Smooth muscle cell of the coronary artery (primary cell): ENCODE measurements around the gene SHISA5. TPM values are rescaled to one million over a fixed set of nuclear protein-coding genes. Genes with fewer than 3 reads are reported as not detected.

Experiments used
- total RNA-seq: library from RNA; depleted of rRNA; stranded (reverse); fragments of >200 nt; gene quantifications from 2 replicates; pipeline ENCODE4 v1.2.3, GENCODE V29; 2014; ENCODE audit warnings: low replicate concordance

SHISA5 gene, protein sequence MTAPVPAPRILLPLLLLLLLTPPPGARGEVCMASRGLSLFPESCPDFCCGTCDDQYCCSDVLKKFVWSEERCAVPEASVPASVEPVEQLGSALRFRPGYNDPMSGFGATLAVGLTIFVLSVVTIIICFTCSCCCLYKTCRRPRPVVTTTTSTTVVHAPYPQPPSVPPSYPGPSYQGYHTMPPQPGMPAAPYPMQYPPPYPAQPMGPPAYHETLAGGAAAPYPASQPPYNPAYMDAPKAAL
- total RNA-seq = 88.9 and 137 TPM in 2 replicates

GRCh38 chr3:48504051-48504946, at the start of gene SHISA5:
TSS of gene SHISA5 (minus strand) at chr3:48504174. CDS start at chr3:48504094, 80 bp downstream.

GRCh38 chr3:48446425-48447193, 57.4 kb downstream of the SHISA5 start, which contains the start of gene ATRIP:
TSS of gene ATRIP (plus strand) at chr3:48446737. CDS start at chr3:48446846, 109 bp downstream.

GRCh38 chr3:48439820-48440589, 64.0 kb downstream of the SHISA5 start, which contains the start of the genes CCDC51 and TMA7:
TSS of gene CCDC51 (minus strand) at chr3:48440119. CDS start at chr3:48435128, 4,991 bp downstream.
TSS of gene TMA7 (plus strand) at chr3:48440257. CDS start at chr3:48440297, 40 bp downstream.

GRCh38 chr3:48429960-48430707, 73.8 kb downstream of the SHISA5 start, which contains the start of gene PLXNB1:
TSS of gene PLXNB1 (minus strand) at chr3:48430086. CDS start at chr3:48424611, 5,475 bp downstream.

Other genes starting within 250 kb of the SHISA5 start
- 18.4 and 19.5 TPM in 2 replicates for gene NME6, start 202.8 kb downstream of the SHISA5 start, total RNA-seq
- gene SPINK8, start 170.5 kb downstream of the SHISA5 start, total RNA-seq = not detected in 2 replicates
- gene FBXW12, start 132.0 kb downstream of the SHISA5 start, total RNA-seq = 0.08 TPM in 1 of 2 replicates, not detected in the other
- gene PLXNB1, start 74.1 kb downstream of the SHISA5 start, total RNA-seq = 14.3 and 44.0 TPM in 2 replicates
- 20.8 and 28.3 TPM in 2 replicates for gene CCDC51, start 64.1 kb downstream of the SHISA5 start, total RNA-seq
- gene TMA7, start 63.9 kb downstream of the SHISA5 start, total RNA-seq = 106 and 447 TPM in 2 replicates
- 4.2 and 5.7 TPM in 2 replicates for gene ATRIP, start 57.4 kb downstream of the SHISA5 start, total RNA-seq
- 4.3 and 17.1 TPM in 2 replicates for gene PFKFB4, start 52.6 kb upstream of the SHISA5 start, total RNA-seq
- under 0.01 and 0.68 TPM in 2 replicates for gene UCN2, start 59.6 kb upstream of the SHISA5 start, total RNA-seq
- gene COL7A1, start 91.2 kb upstream of the SHISA5 start, total RNA-seq = 11.2 and 25.3 TPM in 2 replicates
- gene UQCRC1, start 105.5 kb upstream of the SHISA5 start, total RNA-seq = 388 and 396 TPM in 2 replicates
- gene TMEM89, start 117.6 kb upstream of the SHISA5 start, total RNA-seq = not detected in 2 replicates
- 13.0 and 19.7 TPM in 2 replicates for gene SLC26A6, start 131.3 kb upstream of the SHISA5 start, total RNA-seq
- 0.35 and 0.45 TPM in 2 replicates for gene CELSR3, start 158.7 kb upstream of the SHISA5 start, total RNA-seq
- 7.7 and 11.1 TPM in 2 replicates for gene NCKIPSD, start 181.7 kb upstream of the SHISA5 start, total RNA-seq
- 44.2 and 48.3 TPM in 2 replicates for gene IP6K2, start 213.0 kb upstream of the SHISA5 start, total RNA-seq